ENCODE data around the gene ANKRD23.

ANKRD23 gene

GRCh38 chr2:96795076-96795475 lies 48.7 kb downstream of the ANKRD23 start:
- no peak for DNase-seq (ENCODE audit: extremely low read depth, insufficient read length)
- Histone ChIP-seq H3K27me3 (replicated peaks; ENCODE audit: control insufficient read depth, insufficient read depth, low read length) (no peaks in the 10 kb centered on the region), H3K36me3 (ENCODE audit: control insufficient read depth, insufficient read depth, low read length) (no peaks in the 10 kb centered on the region; the same call in 1 of the 2 replicates), H3K4me3 (replicated peaks; ENCODE audit: low read depth, low read length) (no peak overlapping the region)
- TF ChIP-seq CTCF (IDR thresholded peaks at IDR 0.05; ENCODE audit: insufficient read depth, low read length, poor library complexity, severe bottlenecking), result no peak

GRCh38 chr2:96792772-96793749 lies 50.8 kb downstream of the ANKRD23 start:
- Histone ChIP-seq H3K4me3 (replicated peaks; ENCODE audit: low read depth, low read length) (no peak overlapping the region), H3K27me3 (replicated peaks; ENCODE audit: control insufficient read depth, insufficient read depth, low read length) (no peaks in the 10 kb centered on the region), H3K36me3 (ENCODE audit: control insufficient read depth, insufficient read depth, low read length) (no peaks in the 10 kb centered on the region)
- TF ChIP-seq CTCF (IDR thresholded peaks at IDR 0.05; ENCODE audit: insufficient read depth, low read length, poor library complexity, severe bottlenecking), result no peak
- no peak for DNase-seq (ENCODE audit: extremely low read depth, insufficient read length)

GRCh38 chr2:96789245-96789617 lies 54.6 kb downstream of the ANKRD23 start:
- no peaks in the 10 kb centered on the region for H3K36me3 ChIP-seq (ENCODE audit: control insufficient read depth, insufficient read depth, low read length)
- DNase-seq (ENCODE audit: extremely low read depth, insufficient read length), result no peak
- no peak for TF ChIP-seq CTCF (IDR thresholded peaks at IDR 0.05; ENCODE audit: insufficient read depth, low read length, poor library complexity, severe bottlenecking)
- no peaks in the 10 kb centered on the region for H3K27me3 ChIP-seq (replicated peaks; ENCODE audit: control insufficient read depth, insufficient read depth, low read length)
- H3K4me3 ChIP-seq (replicated peaks; ENCODE audit: low read depth, low read length), result no peak overlapping the region

GRCh38 chr2:96788442-96789244 lies 55.2 kb downstream of the ANKRD23 start:
- Histone ChIP-seq H3K27me3 (replicated peaks; ENCODE audit: control insufficient read depth, insufficient read depth, low read length) (no peaks in the 10 kb centered on the region), H3K4me3 (replicated peaks; ENCODE audit: low read depth, low read length) (no peak overlapping the region), H3K36me3 (ENCODE audit: control insufficient read depth, insufficient read depth, low read length) (no peaks in the 10 kb centered on the region)
- TF ChIP-seq CTCF (IDR thresholded peaks at IDR 0.05; ENCODE audit: insufficient read depth, low read length, poor library complexity, severe bottlenecking), result no peak
- DNase-seq (ENCODE audit: extremely low read depth, insufficient read length), result no peak
